HG03439 (cell line): Measurements from ENCODE around the gene OR1A2.
"Not testable (repeated sequence)": the region's sequence is repeated elsewhere in the genome, so short reads cannot be mapped to it uniquely, and the experiment has no call there.

Source experiments
- ATAC-seq: cut with Tn5 transposase; IDR thresholded peaks from one replicate; pipeline ENCODE4 v1.9.1; 2021; ENCODE audit warnings: mild to moderate bottlenecking, moderate library complexity; ENCODE audit not compliant: unreplicated experiment

The OR1A2 gene

DNA sequence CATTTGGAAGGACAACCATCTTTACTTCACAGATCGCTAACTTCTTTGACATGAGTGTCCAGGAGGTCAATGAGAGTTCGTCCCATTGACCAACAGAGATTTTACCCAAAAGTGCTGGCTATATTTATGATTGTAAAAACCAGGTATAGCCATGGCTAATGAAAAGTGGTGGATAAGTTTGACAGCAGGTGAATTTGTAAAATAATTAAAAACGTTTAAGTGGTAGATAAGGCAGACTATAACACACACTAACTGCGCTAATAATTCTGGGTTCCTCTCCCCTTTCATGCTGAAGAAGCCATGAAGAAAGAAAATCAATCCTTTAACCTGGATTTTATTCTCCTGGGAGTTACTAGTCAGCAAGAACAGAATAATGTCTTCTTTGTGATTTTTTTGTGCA is at the start of gene OR1A2:
OR1A2 (plus strand) TSS at position 301 of the 400 bp plus-strand sequence; CDS start at position 301, 0 bp downstream.
- no peak for ATAC-seq

- no peak for ATAC-seq
Observed at GRCh38 chr17:3157218-3157617, 40.1 kb upstream of the OR1A2 start.

- ATAC-seq = no peak
Observed at GRCh38 chr17:3167574-3167973, 29.7 kb upstream of the OR1A2 start.

GRCh38 chr17:3189961-3190360 is 7.4 kb upstream of the OR1A2 start:
- no peak for ATAC-seq

- no peak for ATAC-seq
Observed at GRCh38 chr17:3207367-3207766, 10.0 kb downstream of the OR1A2 start, which contains the start of gene OR1A1. OR1A1 (plus strand) TSS chr17:3207667; CDS start chr17:3215621, 7,954 bp downstream.

DNA sequence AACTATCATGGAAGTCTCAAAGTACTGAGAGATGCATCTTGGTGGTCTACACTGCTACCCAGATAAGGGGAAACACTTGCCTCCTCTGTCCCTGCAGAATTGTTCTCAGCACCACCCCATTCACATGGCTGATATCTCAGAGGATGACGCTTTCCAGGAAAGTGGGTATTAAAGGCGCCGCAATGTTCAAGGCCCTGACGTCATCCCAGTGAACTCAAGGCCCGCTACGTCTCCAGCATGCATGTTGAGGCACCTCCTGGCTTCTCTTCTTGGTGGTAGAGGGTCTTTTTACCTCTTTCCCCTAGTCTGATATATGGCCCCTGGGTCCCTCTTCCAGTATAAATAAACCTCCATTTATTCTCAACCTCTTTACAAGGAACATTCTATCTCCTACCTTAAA is 11.2 kb downstream of the OR1A2 start:
- ATAC-seq = no peak

DNA sequence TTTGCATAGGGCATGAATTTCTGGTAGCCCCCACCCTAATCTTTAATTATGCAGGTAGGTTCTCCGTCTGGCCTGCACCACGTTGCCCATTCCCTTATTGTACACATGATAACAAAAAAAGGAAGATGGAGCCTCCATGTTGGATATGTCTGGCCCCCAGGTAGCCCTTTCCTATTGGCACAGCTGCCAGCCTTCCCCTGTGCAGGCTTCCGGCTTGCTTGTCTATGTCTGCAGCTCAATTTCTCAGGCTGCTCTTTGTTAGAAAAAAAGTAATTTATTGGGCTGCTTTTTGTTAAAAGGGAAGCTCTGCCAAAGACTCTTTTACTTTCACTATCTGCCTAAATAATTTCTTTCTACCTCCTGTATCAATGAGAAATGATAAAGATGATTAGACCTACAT is 15.7 kb downstream of the OR1A2 start:
- no peak for ATAC-seq

- ATAC-seq = no peak
Observed at GRCh38 chr17:3213587-3213986, 16.3 kb downstream of the OR1A2 start.

DNA sequence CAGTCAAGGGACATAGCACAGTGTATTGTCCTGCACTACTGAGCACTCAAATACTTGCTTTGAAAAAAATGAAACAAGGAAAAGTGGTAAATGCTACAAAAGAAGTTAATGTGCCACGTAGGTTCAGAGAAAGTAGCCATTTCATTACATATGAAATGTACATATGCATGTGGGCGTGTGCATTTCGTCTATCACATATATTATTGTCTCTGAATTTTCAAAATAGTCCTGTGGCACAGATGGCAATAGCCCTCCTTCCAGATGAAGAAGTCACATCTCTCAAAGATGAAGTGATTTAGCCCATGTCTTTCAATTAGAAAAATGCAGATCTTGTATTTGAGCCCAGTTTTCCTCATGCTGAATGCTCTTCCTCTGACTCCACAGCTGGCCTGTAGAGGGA is 22.7 kb downstream of the OR1A2 start:
- not testable (repeated sequence) for ATAC-seq

DNA sequence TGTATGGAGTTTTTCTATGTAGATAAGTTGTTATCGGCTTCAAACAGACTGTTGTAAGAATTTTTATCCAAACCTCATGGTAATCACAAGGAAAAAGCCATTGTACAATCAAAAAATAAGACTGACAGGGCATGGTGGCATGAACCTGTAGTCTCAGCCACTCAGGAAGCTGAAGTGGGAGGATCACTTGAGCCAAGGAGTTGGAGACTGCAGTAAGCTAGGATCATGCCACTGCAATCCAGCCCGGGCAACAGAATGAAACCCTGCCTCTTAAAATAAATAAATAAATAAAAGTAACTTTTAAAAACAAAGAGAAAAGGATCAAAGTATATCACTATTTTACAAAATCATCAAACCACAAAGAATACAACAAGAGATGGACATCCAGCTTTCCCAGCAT is 24.5 kb downstream of the OR1A2 start:
- no peak for ATAC-seq

DNA sequence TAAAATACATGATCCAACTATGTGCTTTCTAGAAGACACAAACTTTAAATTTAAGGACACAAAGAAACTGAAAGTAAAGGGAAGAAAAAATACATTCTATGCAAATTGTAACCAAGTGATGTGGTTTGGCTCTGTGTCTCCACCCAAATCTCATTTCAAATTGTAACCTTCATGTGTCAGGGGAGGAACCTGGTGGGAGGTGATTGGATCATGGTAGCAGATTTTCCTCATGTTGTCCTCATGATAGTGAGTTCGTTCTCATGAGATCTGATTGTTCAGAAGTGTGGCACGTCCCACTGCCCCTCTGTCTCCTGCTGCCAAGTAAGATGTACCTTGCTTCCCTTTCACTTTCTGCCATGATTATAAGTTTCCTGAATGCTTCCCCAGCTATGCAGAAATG is 25.2 kb downstream of the OR1A2 start:
- ATAC-seq = no peak

GRCh38 chr17:3224721-3225352 is 27.5 kb downstream of the OR1A2 start:
- not testable (repeated sequence) for ATAC-seq

DNA sequence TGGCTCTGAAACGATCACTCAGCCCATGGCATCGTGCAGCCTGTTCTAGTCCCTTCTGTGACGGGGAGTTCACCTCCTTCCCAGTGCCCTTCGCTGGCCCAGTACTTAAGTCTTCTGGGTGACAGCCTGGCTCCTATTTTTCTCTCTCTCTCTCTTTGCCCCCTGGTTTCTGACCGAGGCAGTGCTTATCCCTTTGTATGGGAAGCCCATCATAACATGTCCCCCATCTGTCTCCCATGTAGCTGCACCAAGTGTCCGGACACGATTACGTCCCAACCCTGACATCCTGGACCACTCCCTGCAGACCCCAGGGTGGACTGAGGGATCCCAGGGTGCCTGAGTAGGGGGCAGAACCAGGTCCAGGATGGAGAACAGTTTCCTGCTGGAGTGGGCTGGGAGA is 35.0 kb downstream of the OR1A2 start:
- not testable (repeated sequence) for ATAC-seq

DNA sequence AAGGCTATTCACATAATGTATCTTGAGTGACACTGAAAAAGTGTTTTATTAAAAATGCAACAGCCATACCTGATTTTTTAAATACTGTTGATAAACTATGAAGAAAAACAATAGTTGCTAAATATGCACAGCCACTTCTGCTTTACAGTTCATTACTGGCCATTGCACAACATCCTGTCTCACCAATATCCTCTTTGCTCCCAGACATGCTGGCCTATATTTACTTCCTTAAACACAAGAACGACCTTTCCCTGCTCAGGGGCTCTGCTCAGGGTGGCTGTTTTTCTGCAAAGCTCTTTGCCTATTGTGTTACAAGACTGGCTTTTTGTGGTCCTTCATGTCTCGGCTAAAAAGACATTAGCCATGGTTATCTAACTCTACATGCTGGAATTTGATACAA is 41.4 kb downstream of the OR1A2 start:
- not testable (repeated sequence) for ATAC-seq

- not testable (repeated sequence) for ATAC-seq
Observed at GRCh38 chr17:3241044-3241443, 43.7 kb downstream of the OR1A2 start.

GRCh38 chr17:3244841-3245240 is 47.5 kb downstream of the OR1A2 start:
- not testable (repeated sequence) for ATAC-seq
